ENCODE measurements around the gene PLAAT5.

GRCh38 chr11:63445720-63446119 lies 45.2 kb downstream of the PLAAT5 start:
- TF ChIP-seq POLR2AphosphoS5 (IDR thresholded peaks at IDR 0.05; ENCODE audit: low read depth) (no peak), CTCF (IDR thresholded peaks at IDR 0.05; ENCODE audit: insufficient read depth, low read length) (no peak)

All from HL-60 (cell line).